ENCODE data around the gene KCNA2.

KCNA2 gene

DNA sequence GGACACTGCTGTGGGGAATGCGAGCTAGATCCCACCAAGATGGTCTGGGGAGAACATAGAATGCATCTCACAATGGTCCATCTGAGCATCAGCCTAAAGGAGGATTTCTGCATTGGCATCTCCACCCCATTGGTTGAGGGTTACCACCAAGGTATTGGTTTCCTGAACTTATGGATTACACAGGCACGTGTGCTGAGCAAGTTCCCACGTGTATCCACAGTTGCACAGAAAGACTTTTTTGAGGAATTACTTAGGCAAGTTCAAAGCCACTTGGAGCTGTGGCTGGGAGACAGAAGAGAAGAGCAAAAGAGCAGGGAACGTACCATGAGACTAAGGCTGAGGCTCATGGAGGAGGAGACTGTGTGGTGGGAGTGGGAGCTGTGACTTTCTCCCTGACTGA lies 43.1 kb downstream of the KCNA2 start:
- no peak for DNase-seq

DNA sequence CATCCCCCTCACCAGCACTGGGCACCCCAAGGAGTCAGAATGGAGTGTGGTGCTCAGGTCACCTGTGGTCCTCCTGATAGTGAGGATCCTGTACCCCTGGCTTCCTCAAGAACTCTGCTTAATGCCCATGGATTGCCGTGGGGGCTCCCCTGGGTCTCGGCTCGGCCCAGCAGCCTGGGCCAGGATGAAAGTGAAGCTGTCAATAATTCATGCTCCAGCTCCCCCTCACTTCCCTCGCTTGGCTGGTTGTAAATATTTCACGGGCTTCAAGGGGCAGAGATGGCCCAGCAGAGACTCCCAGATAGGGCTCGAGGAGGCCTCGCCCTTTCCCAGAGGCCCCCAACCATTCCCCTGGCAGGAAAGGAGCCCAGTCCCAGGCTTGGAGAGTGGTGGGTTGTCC lies 44.6 kb downstream of the KCNA2 start:
- DNase-seq = no peak

DNA sequence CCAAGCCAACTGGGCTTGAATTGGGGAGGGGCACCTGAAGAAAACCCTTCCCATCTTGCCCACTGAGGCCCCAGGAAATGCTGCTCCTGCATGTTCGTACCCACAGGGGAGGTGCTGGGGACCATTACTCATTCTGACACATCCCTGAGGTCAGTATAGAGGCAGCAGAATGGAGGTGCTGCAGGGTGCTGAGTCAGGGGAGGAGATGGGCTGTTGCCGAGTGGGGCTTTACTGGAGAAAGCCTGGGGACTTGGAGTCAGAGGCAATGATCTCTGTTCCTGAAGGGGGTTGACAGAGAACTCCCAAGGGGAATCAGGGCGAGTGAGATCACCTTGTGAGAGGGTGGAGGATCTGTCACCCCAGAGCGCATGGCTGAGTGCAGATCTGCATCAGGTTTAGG lies 47.0 kb downstream of the KCNA2 start:
- no peak for DNase-seq

DNA sequence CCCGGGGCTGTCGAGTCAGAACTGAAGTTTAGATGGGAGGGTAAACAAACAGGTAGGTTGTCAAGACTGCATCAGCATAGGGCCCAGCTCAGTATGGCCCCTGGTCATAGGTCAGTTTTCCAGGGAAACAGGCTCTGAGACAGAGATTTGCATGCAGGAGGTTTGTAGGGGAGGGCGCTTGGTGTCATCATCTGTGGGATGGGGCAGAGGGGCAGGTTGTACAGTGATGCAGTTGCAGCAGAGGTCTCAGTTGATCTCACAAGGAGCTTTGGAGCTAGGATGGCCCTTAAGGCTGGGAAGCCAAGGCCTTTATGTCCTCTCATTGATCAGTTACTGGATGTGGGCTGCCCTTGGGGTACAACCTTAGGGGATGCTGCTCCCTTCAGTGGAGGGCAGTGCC lies 48.7 kb downstream of the KCNA2 start:
- no peak for DNase-seq

DNA sequence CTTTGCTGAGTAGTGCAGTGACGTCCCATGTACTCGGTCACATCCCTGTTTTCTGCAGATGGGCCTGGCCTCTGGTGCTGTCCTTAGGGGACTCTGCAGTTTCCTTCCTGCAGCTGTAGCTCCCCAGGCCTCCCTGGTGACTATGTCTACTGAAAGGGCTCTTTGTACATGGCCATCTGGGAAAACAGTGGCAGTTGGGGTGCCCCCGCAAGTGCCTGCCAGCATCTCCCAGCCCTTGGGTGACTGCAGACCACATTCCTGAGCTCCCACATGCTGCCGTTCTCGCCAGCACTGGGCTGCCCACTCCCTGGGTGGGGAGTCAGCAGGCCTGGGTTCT lies 49.7 kb downstream of the KCNA2 start:
- no peak for DNase-seq

DNA sequence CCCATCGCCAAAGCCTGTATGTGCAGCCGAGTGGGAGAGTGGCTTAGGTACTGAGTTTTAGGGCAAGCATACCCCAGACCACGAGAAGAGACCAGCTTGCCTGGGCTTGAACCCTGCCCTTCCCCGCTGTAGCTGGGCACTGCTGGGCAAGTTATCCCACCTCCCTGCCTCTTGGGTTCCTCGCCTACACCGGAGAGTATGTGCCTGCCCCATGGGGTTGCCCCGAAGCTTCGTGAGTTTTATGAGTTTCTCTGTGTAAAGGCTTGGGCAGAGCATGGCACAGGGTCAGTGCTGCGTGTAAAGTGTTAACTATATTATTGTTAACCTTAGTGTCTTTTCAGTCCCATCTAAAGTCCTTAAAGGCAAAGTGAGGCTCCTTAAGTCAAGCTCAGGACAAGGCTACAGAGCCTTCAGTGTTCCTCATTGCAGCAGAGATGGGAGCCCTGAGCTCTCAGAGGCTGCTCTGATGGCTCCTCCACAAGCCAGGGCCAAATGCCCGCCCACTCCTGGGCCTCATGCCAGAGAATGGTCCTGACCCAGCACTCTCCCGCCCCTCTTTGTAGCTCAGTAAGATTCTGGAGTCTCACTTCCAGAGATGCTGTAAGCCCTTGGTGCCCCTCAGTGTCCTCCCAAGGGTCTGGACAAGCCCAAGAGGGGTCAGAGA lies 50.2 kb downstream of the KCNA2 start:
- DNase-seq = no peak

DNA sequence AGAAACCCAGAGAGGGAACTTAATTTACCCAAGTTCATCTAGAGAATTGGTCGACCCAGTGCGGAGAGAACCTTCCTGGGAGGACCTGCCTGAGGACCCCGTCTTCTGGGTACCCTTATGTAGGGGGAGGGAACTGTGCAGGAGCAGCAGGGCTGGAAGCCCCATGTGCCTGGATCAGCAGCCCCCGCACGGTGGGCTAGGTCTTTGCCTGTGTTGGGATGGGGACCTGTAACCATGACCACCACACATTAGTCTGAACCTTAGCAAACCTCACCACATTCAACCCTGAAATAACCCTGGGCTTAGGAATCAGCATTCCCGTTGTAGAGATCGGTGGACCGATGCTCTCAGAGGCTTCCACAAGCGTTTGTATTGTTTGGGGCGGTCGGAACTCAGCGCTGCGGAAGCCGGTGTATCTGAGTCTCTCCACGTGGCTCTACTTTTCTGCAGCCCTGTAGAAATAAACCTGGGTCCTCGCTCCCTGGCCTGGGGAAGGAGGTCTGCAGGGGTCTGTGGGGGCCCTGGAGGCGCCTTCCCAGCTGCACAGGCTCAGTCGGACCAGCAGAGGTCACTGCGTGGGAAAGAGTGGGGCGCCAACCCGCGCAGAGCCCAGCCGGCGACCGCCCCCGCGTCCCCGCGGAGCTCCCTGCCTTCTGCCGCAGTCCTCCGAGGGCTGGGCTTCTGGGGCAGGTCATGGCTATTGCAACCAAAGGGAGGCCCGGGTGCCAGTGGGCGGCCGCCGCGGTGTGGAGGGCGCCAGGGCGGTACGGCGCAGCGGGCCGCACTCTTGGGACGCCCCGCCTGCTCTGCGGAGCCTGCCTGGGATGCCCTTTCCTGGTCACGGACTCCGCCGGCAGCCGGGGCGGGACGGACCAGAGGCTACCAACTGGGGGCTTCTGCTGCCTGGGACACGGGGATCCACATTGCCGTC lies 51.0 kb downstream of the KCNA2 start:
- DNase-seq = no peak

DNA sequence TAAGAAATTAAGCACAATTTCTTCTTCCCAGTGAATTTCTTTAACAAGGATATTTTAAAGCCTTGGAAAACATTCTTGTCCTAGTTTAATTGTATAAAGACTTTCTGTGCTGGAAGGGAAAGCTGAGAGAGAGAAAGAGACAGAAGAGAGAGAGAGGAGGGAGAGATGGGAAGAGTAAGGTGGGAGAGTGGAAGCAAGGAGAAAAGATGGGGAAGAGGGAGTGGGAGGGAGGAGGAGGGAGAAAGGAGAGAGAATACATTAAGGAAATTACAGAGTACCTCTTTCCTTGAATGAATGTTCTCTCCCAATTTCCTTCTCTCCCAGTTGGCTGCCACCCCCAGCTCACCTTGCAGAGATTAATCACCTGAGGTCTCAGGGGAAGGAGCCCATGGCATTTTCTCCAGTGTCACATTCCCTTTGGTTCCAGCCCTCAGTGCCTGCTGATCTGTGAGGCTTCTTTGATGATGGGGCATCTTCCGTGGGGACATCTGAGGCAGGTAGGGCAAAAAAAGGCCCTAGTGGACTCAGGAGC lies 54.8 kb downstream of the KCNA2 start:
- DNase-seq = no peak

DNA sequence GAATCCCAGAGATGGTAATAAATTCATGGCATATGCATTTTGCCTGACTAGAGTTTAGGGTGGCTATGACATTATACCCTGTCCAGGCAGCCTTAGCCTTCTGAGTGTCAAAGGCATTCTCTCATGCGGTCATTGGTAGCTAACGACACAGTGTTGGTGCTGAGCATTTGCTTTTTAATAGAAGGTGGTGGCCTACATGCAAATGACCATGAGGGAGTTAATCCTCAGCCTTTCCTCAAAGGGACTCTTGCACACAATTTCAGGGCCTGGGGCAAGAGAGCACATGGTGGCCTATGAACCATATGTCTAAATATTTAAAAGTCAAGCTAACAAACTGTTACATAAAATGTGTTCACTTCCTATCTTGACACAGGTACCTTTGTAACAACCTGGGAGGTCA lies 56.3 kb downstream of the KCNA2 start:
- DNase-seq = no peak

DNA sequence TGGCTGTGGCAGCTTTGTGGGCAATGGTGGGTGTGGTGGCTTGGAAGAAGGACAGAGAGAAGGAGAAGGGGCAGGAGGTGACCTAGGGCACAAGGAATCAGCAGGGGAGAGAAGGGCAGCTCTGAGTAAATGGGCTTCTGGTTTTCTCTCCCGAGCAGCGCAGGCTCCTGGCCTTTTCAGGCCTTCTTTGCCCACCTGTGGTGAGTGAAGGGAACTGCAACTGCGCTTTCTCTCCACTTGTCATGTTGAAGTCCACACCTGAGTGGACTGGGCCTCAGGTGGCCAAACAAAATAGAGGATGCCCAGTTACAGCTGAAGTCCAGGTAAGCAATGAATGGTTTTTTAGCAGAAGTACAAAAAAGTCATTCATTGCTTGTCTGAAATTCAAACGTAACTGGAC lies 57.8 kb downstream of the KCNA2 start:
- no peak for DNase-seq

DNA sequence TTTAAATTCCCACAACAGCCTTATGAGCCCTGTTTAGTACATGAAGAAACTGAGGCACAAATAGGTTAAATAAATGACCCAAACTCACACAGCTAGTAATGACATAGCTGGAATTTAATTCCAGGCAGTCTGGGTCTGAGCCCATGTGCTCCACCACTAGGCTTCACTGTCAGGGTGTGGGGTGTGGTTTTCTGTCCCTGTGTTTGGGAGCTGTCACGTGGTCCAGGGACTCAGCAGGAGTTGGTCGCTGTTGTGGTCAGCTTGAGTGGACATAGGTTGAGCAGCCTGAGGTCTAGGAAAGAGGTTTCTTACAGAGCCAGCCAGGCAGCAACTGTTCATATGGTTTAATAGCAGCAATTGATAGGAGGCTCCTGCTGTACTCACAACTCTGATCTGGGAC lies 59.1 kb downstream of the KCNA2 start:
- no peak for DNase-seq

DNA sequence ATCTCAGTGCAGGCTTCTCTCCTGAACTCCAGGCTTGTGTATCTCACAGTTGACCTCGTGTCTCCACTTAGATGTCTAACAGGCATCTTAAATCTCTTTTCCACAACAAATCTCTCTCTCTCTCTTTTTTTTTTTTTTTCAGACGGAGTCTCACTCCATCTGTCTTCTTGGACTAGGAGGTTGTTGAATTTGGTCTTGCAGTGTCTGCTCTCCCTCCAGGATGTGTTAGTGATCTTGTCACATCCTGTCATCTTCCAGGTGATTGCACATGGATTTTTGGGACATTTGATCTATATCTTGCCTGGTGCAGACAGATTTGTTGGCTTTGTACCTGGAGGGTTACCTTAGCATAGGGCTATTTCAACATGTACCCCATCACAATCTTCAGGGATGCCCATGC lies 60.7 kb downstream of the KCNA2 start:
- no peak for DNase-seq

DNA sequence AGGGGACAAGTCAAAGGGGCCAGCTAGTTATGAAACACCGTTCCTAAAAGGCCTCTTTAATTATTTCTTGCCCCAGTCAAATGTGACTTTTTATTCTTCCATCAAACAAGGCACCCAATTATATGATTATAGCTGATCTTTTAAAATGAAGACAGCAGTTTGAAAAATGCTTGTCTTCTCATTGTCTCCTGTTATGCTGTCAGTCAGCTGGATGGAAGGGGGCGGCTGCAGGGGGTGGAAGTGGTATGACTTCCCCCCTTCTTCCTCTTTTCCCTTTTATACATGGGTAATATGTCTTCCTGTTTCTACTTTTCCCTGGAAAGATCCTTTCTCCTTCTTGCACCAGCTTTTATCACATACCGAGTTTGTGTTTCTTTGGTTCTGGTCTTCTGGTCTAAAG lies 61.4 kb downstream of the KCNA2 start:
- no peak for DNase-seq

Measured in SIG-M5 (cell line).